Uterus (tissue), 4 donors: ENCODE measurements around the gene SCFD2. TPM values are rescaled to one million over a fixed set of nuclear protein-coding genes. Genes with fewer than 3 reads are reported as not detected.
A peak's percentile ranks its signal among the peaks of the same experiment; 100 is the strongest.

ENCODE experiments used
- DNase-seq, 2 donors: peaks; one replicate each; pipeline ENCODE4 v3.0.0-alpha.2; 2019 to 2020
- H3K27ac ChIP-seq, 2 donors: fragments of 200-600 bp; sonication (generic); 1 replicate in 1 of 2; 2 replicates in 1 of 2; pipeline ENCODE4 v1.5.1; 2016 to 2018
- H3K27me3 ChIP-seq, 2 donors: fragments of 200-600 bp; sonication (generic); one replicate each; pipeline ENCODE4 v1.5.1; 2018 to 2019; ENCODE audit warnings: control low read depth in 1 of 2
- H3K36me3 ChIP-seq, 2 donors: fragments of 200-600 bp; sonication (generic); one replicate each; pipeline ENCODE4 v1.5.1; 2019; ENCODE audit warnings: control low read depth in 1 of 2
- H3K4me1 ChIP-seq, 2 donors: fragments of 200-600 bp; sonication (generic); one replicate each; pipeline ENCODE4 v1.5.1; 2018 to 2019; ENCODE audit warnings: control low read depth in 1 of 2
- H3K4me3 ChIP-seq, 2 donors: fragments of 200-600 bp; sonication (generic); 1 replicate in 1 of 2; 2 replicates in 1 of 2; pipeline ENCODE4 v1.5.1; 2018 to 2019; ENCODE audit warnings: mild to moderate bottlenecking in 1 of 2
- H3K9me3 ChIP-seq, 2 donors: fragments of 200-600 bp; sonication (generic); one replicate each; pipeline ENCODE4 v1.5.1; 2019; ENCODE audit warnings: control low read depth in 1 of 2
- POLR2A ChIP-seq, 2 donors: fragments of 450-650 bp; IDR thresholded peaks; one replicate each; pipeline ENCODE4 v1.6.1; 2016; ENCODE audit warnings: antibody characterized with exemption in 2 of 2, mild to moderate bottlenecking in 1 of 2, moderate library complexity in 1 of 2
- intact Hi-C: fragments of 100-400 bp; cut with DNase I; formaldehyde crosslinking; loops from one replicate; pipeline ENCODE4 v1.15.1; 2023; ENCODE audit warnings: low total_unique reads
- total RNA-seq, 4 donors: library from RNA; depleted of rRNA in 3 of 4; stranded (reverse); fragments of >200 nt in 3 of 4; gene quantifications; one replicate each; pipeline versions ENCODE4 v1.1.0 to v1.2.4, GENCODE V29; 2014 to 2023
- TF ChIP-seq, protein P1 (sequence below), 4 experiments: fragments of 200-600 bp in 2 of 4; fragments of 450-650 bp in 2 of 4; sonication (generic) in 2 of 4; IDR thresholded peaks; one replicate each; pipeline ENCODE4 v1.5.1; 2016 to 2019; ENCODE audit warnings: antibody characterized with exemption in 4 of 4, mild to moderate bottlenecking in 2 of 4, moderate library complexity in 1 of 4
- donor health status: DM: yes; HTN: yes; CAD: no.

Gene SCFD2
- total RNA-seq, 4 donors from 2014 or later, result 19.6 to 36.2 (median 24.5) TPM

GRCh38 chr4:52987392-52988056, 378.3 kb downstream of the SCFD2 start:
- H3K36me3 ChIP-seq, result no peaks in the 10 kb centered on the region
- H3K27me3 ChIP-seq, result no peaks in the 10 kb centered on the region
- TF ChIP-seq, protein P1, sequence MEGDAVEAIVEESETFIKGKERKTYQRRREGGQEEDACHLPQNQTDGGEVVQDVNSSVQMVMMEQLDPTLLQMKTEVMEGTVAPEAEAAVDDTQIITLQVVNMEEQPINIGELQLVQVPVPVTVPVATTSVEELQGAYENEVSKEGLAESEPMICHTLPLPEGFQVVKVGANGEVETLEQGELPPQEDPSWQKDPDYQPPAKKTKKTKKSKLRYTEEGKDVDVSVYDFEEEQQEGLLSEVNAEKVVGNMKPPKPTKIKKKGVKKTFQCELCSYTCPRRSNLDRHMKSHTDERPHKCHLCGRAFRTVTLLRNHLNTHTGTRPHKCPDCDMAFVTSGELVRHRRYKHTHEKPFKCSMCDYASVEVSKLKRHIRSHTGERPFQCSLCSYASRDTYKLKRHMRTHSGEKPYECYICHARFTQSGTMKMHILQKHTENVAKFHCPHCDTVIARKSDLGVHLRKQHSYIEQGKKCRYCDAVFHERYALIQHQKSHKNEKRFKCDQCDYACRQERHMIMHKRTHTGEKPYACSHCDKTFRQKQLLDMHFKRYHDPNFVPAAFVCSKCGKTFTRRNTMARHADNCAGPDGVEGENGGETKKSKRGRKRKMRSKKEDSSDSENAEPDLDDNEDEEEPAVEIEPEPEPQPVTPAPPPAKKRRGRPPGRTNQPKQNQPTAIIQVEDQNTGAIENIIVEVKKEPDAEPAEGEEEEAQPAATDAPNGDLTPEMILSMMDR (IDR thresholded peaks at IDR 0.05), result no peak
- no peak for TF ChIP-seq POLR2A (IDR thresholded peaks at IDR 0.05)
- H3K27ac ChIP-seq, result no peak overlapping the region
- DNase-seq, result no peak
- intact Hi-C loops, result no loop called here
- no peaks in the 10 kb centered on the region for H3K9me3 ChIP-seq
- H3K4me1 ChIP-seq, result peaks cover 0 to 6% of the 10 kb centered on the region in 2 donors
- no peak overlapping the region for H3K4me3 ChIP-seq

GRCh38 chr4:52984462-52984881, 381.4 kb downstream of the SCFD2 start:
- no peak for TF ChIP-seq POLR2A (IDR thresholded peaks at IDR 0.05)
- TF ChIP-seq, protein P1 (IDR thresholded peaks at IDR 0.05), result no peak
- Histone ChIP-seq H3K4me3 (no peak overlapping the region), H3K36me3 (no peaks in the 10 kb centered on the region), H3K27me3 (no peaks in the 10 kb centered on the region), H3K4me1 (peaks cover 0 to 2% of the 10 kb centered on the region in 2 donors), H3K9me3 (no peaks in the 10 kb centered on the region), H3K27ac (peak overlapping the region; percentile 45 to 60)
- intact Hi-C loops, result no loop called here
- DNase-seq, result no peak

GRCh38 chr4:52983563-52984303, 382.1 kb downstream of the SCFD2 start:
- H3K27ac ChIP-seq, result peak overlapping the region; percentile 45 to 60
- H3K36me3 ChIP-seq, result no peaks in the 10 kb centered on the region
- TF ChIP-seq POLR2A (IDR thresholded peaks at IDR 0.05), result no peak
- TF ChIP-seq, protein P1 (IDR thresholded peaks at IDR 0.05), result peak; percentile 57 to 73 (median 66)
- no peak overlapping the region for H3K4me3 ChIP-seq
- no peaks in the 10 kb centered on the region for H3K4me1 ChIP-seq
- H3K27me3 ChIP-seq, result no peaks in the 10 kb centered on the region
- intact Hi-C loops, result no loop called here
- DNase-seq, result no peak
- H3K9me3 ChIP-seq, result no peaks in the 10 kb centered on the region

- no peaks in the 10 kb centered on the region for H3K27me3 ChIP-seq
- H3K4me3 ChIP-seq, result no peak overlapping the region
- H3K4me1 ChIP-seq, result no peaks in the 10 kb centered on the region
- TF ChIP-seq POLR2A (IDR thresholded peaks at IDR 0.05), result no peak
- TF ChIP-seq, protein P1 (IDR thresholded peaks at IDR 0.05), result peak in 1 of 4 experiments; percentile 3
- H3K27ac ChIP-seq, result peak overlapping the region in 1 of 2 donors; percentile 9
- H3K9me3 ChIP-seq, result no peaks in the 10 kb centered on the region
- intact Hi-C loops, result no loop called here
- DNase-seq, result no peak
- no peaks in the 10 kb centered on the region for H3K36me3 ChIP-seq
Observed at GRCh38 chr4:52982946-52983340, 382.9 kb downstream of the SCFD2 start.
